Small intestine (tissue), 7 donors: ENCODE results near the gene FAM219A. TPM values are rescaled to one million over a fixed set of nuclear protein-coding genes. Genes with fewer than 3 reads are reported as not detected.
A peak's percentile ranks its signal among the peaks of the same experiment; 100 is the strongest.

Experiments used
- DNase-seq, 2 donors: peaks; one replicate each; pipeline versions ENCODE4 v3.0.0 to v3.0.0-alpha.2; 2013
- FAIRE-seq: peaks from 2 replicates; lab custom pipeline; 2012; peaks lifted over from hg19 to GRCh38; lab: Jason Lieb, UNC
- H3K27ac ChIP-seq, 3 donors: one replicate each; pipeline ENCODE4 v1.5.1; 2013; ENCODE audit warnings: low read length in 2 of 3, mild to moderate bottlenecking in 2 of 3, control low read depth in 1 of 3, inconsistent platforms in 1 of 3, low read depth in 1 of 3, moderate library complexity in 1 of 3
- H3K27me3 ChIP-seq, 3 donors: one replicate each; pipeline ENCODE4 v1.6.1; 2013; ENCODE audit warnings: low read length in 3 of 3, inconsistent platforms in 1 of 3; ENCODE audit not compliant: control insufficient read depth in 3 of 3, insufficient read depth in 3 of 3
- H3K36me3 ChIP-seq, 3 donors: one replicate each; pipeline ENCODE4 v1.6.1; 2013; ENCODE audit warnings: low read length in 3 of 3, inconsistent platforms in 1 of 3, low read depth in 1 of 3, mild to moderate bottlenecking in 1 of 3, moderate library complexity in 1 of 3; ENCODE audit not compliant: control insufficient read depth in 3 of 3, insufficient read depth in 2 of 3
- H3K4me1 ChIP-seq, 3 donors: one replicate each; pipeline ENCODE4 v1.6.1; 2013; ENCODE audit warnings: low read length in 2 of 3, inconsistent platforms in 1 of 3, low read depth in 1 of 3, mild to moderate bottlenecking in 1 of 3, moderate library complexity in 1 of 3; ENCODE audit not compliant: control insufficient read depth in 3 of 3, insufficient read depth in 2 of 3
- H3K4me3 ChIP-seq, 3 donors: one replicate each; pipeline ENCODE4 v1.5.1; 2013; ENCODE audit warnings: low read length in 3 of 3, control low read depth in 1 of 3, inconsistent platforms in 1 of 3, low read depth in 1 of 3, mild to moderate bottlenecking in 1 of 3, moderate library complexity in 1 of 3
- H3K9me3 ChIP-seq, 2 donors: one replicate each; pipeline ENCODE4 v1.6.1; 2013; ENCODE audit warnings: low read depth in 1 of 2, low read length in 1 of 2; ENCODE audit not compliant: control insufficient read depth in 2 of 2, insufficient read depth in 1 of 2
- WGBS, 3 donors: extraction: QIAGEN DNeasy Blood & Tissue Kit; methylation state at CpG; one replicate each; pipeline ENCODE4 v1.1.7; 2013; 5-methylcytosine and 5-hydroxymethylcytosine counted together
- polyA plus RNA-seq, 4 donors: library from polyadenylated mRNA; stranded (reverse) in 3 of 4; unstranded in 1 of 4; fragments of 200-250 nt in 3 of 4; fragments of 120-200 nt in 1 of 4; gene quantifications; one replicate each; pipeline versions ENCODE4 v1.2.1 to v1.2.3, GENCODE V29; 2013
- donor health status: healthy with polysubstance abuse.
- donor health status: control.
- donor health status: control.
- donor health status: Bipolar disorder and iron deficiency.
- donor health status: healthy.

FAM219A gene
- polyA plus RNA-seq, 4 donors = 2.7 to 9.0 (median 4.5) TPM

DNA sequence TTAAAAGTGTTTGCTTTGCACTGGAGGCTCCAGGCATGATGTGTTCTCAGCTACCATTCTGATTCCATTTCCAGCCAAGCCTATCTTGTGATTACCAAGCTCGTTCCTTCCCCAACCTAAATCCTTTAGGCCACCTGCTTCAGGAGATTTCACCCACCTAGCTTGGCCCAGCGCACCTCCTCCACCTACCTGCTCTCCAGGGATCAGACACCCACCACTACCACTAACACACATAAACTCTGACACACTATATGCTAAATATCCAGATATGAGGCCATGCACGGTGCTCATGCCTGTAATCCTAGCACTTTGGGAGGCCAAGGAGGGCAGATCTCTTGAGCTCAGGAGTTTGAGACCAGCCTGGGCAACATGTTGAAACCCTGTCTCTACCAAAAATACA, 84.0 kb downstream of the FAM219A start:
- Histone ChIP-seq H3K27me3 (peaks cover 0 to 18% (median 0%) of the 10 kb centered on the region in 3 donors), H3K27ac (peak overlapping the region; percentile 7 to 86 (median 39)), H3K4me1 (peaks cover 0 to 42% (median 2%) of the 10 kb centered on the region in 3 donors), H3K9me3 (peaks cover 0 to 19% of the 10 kb centered on the region in 2 donors), H3K36me3 (peaks cover 3 to 45% (median 19%) of the 10 kb centered on the region in 3 donors), H3K4me3 (peak overlapping the region in 2 of 3 donors; percentile 27 to 96)
- no peak for FAIRE-seq
- 33 to 73% (median 49%) methylated on average over 3 of the region's 3 CpGs for WGBS, 3 donors
- DNase-seq = peak; percentile 2 to 32

GRCh38 chr9:34373749-34374148, 84.6 kb downstream of the FAM219A start:
- Histone ChIP-seq H3K4me3 (peak overlapping the region in 1 of 3 donors; percentile 27), H3K4me1 (peaks cover 0 to 40% (median 2%) of the 10 kb centered on the region in 3 donors), H3K9me3 (peaks cover 0 to 24% of the 10 kb centered on the region in 2 donors), H3K27me3 (peaks cover 0 to 18% (median 0%) of the 10 kb centered on the region in 3 donors), H3K27ac (peak overlapping the region in 2 of 3 donors; percentile 39 to 86), H3K36me3 (peaks cover 3 to 51% (median 19%) of the 10 kb centered on the region in 3 donors)
- no peak for DNase-seq
- WGBS, 3 donors = 78 to 91% (median 84%) methylated on average over 2 of the region's 2 CpGs
- FAIRE-seq = no peak

- peaks cover 0 to 38% (median 2%) of the 10 kb centered on the region in 3 donors for H3K4me1 ChIP-seq
- FAIRE-seq = no peak
Measured at GRCh38 chr9:34372467-34373011, 85.8 kb downstream of the FAM219A start.

GRCh38 chr9:34371886-34372466, 86.4 kb downstream of the FAM219A start:
- peaks cover 0 to 30% of the 10 kb centered on the region in 2 donors for H3K9me3 ChIP-seq
- peaks cover 0 to 34% (median 2%) of the 10 kb centered on the region in 3 donors for H3K4me1 ChIP-seq
- peaks cover 0 to 18% (median 0%) of the 10 kb centered on the region in 3 donors for H3K27me3 ChIP-seq
- no peak overlapping the region for H3K27ac ChIP-seq
- H3K36me3 ChIP-seq = peaks cover 3 to 61% (median 19%) of the 10 kb centered on the region in 3 donors
- 85 to 97% (median 95%) methylated on average over 60 of the region's 60 CpGs for WGBS, 3 donors
- DNase-seq (no peak), FAIRE-seq (no peak)
- H3K4me3 ChIP-seq = no peak overlapping the region

More at GRCh38 chr9:34372467-34373011, 85.8 kb downstream of the FAM219A start:
- peaks cover 0 to 30% of the 10 kb centered on the region in 2 donors for H3K9me3 ChIP-seq
- DNase-seq = no peak
- H3K27me3 ChIP-seq = peaks cover 0 to 18% (median 0%) of the 10 kb centered on the region in 3 donors
- no peak overlapping the region for H3K27ac ChIP-seq
- H3K4me3 ChIP-seq = no peak overlapping the region
- peaks cover 3 to 58% (median 19%) of the 10 kb centered on the region in 3 donors for H3K36me3 ChIP-seq
- 82 to 95% (median 93%) methylated on average over 41 of the region's 41 CpGs for WGBS, 3 donors

- Histone ChIP-seq H3K4me3 (no peak overlapping the region), H3K4me1 (peaks cover 0 to 36% (median 2%) of the 10 kb centered on the region in 3 donors)
- no peak for DNase-seq
Measured at GRCh38 chr9:34370970-34371880, 87.1 kb downstream of the FAM219A start.

DNA sequence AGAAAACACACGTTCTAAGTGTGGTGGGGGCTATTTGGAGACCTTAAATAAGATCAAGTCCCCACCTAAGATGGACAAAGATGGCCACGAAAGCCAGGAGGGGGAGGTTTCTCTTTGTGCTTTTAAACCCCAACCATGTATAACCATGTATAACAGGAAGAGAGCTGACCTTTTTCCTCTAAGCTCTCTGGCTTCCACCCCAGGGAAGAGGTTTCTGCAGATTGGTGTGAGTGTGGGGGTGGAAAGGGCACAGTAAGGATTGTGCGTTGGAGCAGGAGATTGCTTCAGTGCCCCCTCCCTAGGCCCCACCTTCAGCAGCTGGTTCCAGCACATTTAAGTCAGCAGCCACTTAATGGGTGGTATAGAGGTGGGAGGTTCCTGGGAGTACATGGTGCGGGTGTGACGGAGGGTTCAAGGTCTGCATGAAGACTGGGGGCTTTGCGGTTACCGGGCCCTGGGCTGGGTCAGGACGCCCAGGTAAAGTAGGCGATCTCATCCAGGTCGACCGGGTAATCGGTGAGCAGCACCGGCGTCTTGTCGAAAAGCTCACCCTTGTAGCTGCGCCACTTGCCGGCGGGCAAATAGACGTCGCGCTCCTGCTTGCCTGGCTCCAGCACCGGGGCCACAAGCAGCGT, 87.9 kb downstream of the FAM219A start:
- Histone ChIP-seq H3K27me3 (peaks cover 0 to 18% (median 0%) of the 10 kb centered on the region in 3 donors), H3K27ac (no peak overlapping the region), H3K4me1 (peaks cover 0 to 31% (median 2%) of the 10 kb centered on the region in 3 donors), H3K9me3 (peaks cover 0 to 32% of the 10 kb centered on the region in 2 donors), H3K4me3 (no peak overlapping the region), H3K36me3 (peaks cover 3 to 65% (median 25%) of the 10 kb centered on the region in 3 donors)
- WGBS, 3 donors = 76 to 93% (median 81%) methylated on average over 20 to 23 of the region's 23 CpGs
- DNase-seq (no peak), FAIRE-seq (no peak)

More at GRCh38 chr9:34370970-34371880, 87.1 kb downstream of the FAM219A start:
- H3K27ac ChIP-seq = no peak overlapping the region
- peaks cover 0 to 32% of the 10 kb centered on the region in 2 donors for H3K9me3 ChIP-seq
- 71 to 94% (median 92%) methylated on average over 104 to 105 of the region's 105 CpGs for WGBS, 3 donors
- peaks cover 3 to 63% (median 24%) of the 10 kb centered on the region in 3 donors for H3K36me3 ChIP-seq
- no peak for FAIRE-seq
- peaks cover 0 to 18% (median 0%) of the 10 kb centered on the region in 3 donors for H3K27me3 ChIP-seq

DNA sequence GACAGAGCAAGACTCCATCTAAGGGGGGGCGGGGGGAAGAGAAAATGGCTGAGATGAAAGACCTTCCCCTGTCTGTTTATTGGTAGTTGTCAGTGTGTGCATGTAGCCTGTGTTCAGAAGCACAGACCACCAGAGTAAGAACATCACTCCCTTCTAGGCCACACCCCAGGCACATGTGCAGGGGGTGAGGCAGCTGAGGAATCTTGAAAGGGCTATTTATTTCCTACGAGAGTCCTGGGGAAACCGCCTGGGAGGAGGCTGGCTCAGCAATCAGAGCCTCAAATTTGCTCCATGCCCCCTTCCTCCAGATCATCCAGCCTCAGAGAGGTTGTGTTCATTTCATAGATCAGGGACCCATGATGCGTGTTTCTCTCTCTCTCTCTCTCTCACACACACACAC, 88.7 kb downstream of the FAM219A start:
- peaks cover 3 to 70% (median 25%) of the 10 kb centered on the region in 3 donors for H3K36me3 ChIP-seq
- 91 to 94% (median 92%) methylated on average over 4 of the region's 4 CpGs for WGBS, 3 donors
- peaks cover 0 to 24% (median 2%) of the 10 kb centered on the region in 3 donors for H3K4me1 ChIP-seq
- peaks cover 0 to 18% (median 0%) of the 10 kb centered on the region in 3 donors for H3K27me3 ChIP-seq
- no peak for DNase-seq
- FAIRE-seq = no peak
- H3K4me3 ChIP-seq = no peak overlapping the region
- no peak overlapping the region for H3K27ac ChIP-seq
- H3K9me3 ChIP-seq = peaks cover 0 to 32% of the 10 kb centered on the region in 2 donors
